Endometrial microvascular endothelial cells (primary cell): ENCODE measurements around the gene FAM168B. TPM values are rescaled to one million over a fixed set of nuclear protein-coding genes. Genes with fewer than 3 reads are reported as not detected.

Experiments used
- in situ Hi-C: cut with HindIII; loops from 2 replicates; pipeline ENCODE4 v1.10.0; 2017; ENCODE audit warnings: low sequenced_read_pairs, low pct_unique_long_range_greater_than_20kb; ENCODE audit errors: inconsistent ontology term
- total RNA-seq: library from RNA; depleted of rRNA; stranded (reverse); fragments of >200 nt; gene quantifications from one replicate; pipeline ENCODE4 v1.2.3, GENCODE V29; 2015; ENCODE audit errors: inconsistent ontology term

Gene FAM168B
- total RNA-seq, 1 donor from 2014 or later = 97.1 TPM

- in situ Hi-C loops = no loop called here
Measured at GRCh38 chr2:131058214-131058843, 34.9 kb downstream of the FAM168B start.

GRCh38 chr2:131056932-131057287 is 36.4 kb downstream of the FAM168B start:
- in situ Hi-C loops = no loop called here

GRCh38 chr2:131056204-131056931 is 36.9 kb downstream of the FAM168B start:
- in situ Hi-C loops = no loop called here

GRCh38 chr2:131055169-131056065 is 37.8 kb downstream of the FAM168B start:
- in situ Hi-C loops = no loop called here

- in situ Hi-C loops = no loop called here
Measured at GRCh38 chr2:131054488-131054887, 38.8 kb downstream of the FAM168B start.

- in situ Hi-C loops = no loop called here
Measured at GRCh38 chr2:131052741-131053263, 40.5 kb downstream of the FAM168B start.

- in situ Hi-C loops = no loop called here
Measured at GRCh38 chr2:131050896-131051295, 42.4 kb downstream of the FAM168B start.

- in situ Hi-C loops = no loop called here
Measured at GRCh38 chr2:131049150-131049718, 44.0 kb downstream of the FAM168B start.

GRCh38 chr2:131048641-131049040 is 44.6 kb downstream of the FAM168B start:
- in situ Hi-C loops = no loop called here

- in situ Hi-C loops = no loop called here
Measured at GRCh38 chr2:131047920-131048560, 45.2 kb downstream of the FAM168B start.

- in situ Hi-C loops = no loop called here
Measured at GRCh38 chr2:131046918-131047652, 46.2 kb downstream of the FAM168B start.

GRCh38 chr2:131046028-131046917 is 47.0 kb downstream of the FAM168B start:
- in situ Hi-C loops = no loop called here

- in situ Hi-C loops = no loop called here
Measured at GRCh38 chr2:131045286-131046027, 47.8 kb downstream of the FAM168B start.

GRCh38 chr2:131044757-131045150 is 48.5 kb downstream of the FAM168B start:
- in situ Hi-C loops = no loop called here

- in situ Hi-C loops = no loop called here
Measured at GRCh38 chr2:131044075-131044756, 49.0 kb downstream of the FAM168B start.
